ENCODE data around the gene FMO4.
"Not testable (repeated sequence)": the region's sequence is repeated elsewhere in the genome, so short reads cannot be mapped to it uniquely, and the experiment has no call there.

The FMO4 gene

GRCh38 chr1:171313835-171314320 lies at the start of gene FMO4:
TSS of gene FMO4 (plus strand) at chr1:171314183. CDS start at chr1:171319826, 5,643 bp downstream.
- peak in 55 of 58 donors; percentile 4 to 93 (median 66) for DNase-seq

- no peak for DNase-seq
These were observed 48.3 kb upstream of the FMO4 start for GRCh38 chr1:171265686-171266085.

- no peak for DNase-seq
These were observed 47.1 kb upstream of the FMO4 start for GRCh38 chr1:171266930-171267329.

- no peak for DNase-seq
These were observed 46.6 kb upstream of the FMO4 start for GRCh38 chr1:171267391-171267790.

- DNase-seq: no peak
These were observed 43.2 kb upstream of the FMO4 start for GRCh38 chr1:171270806-171271205.

- no peak for DNase-seq
These were observed 36.4 kb upstream of the FMO4 start for GRCh38 chr1:171277534-171277933.

GRCh38 chr1:171279234-171279633 lies 34.7 kb upstream of the FMO4 start:
- DNase-seq: no peak

GRCh38 chr1:171279678-171280077 lies 34.3 kb upstream of the FMO4 start:
- no peak for DNase-seq

- DNase-seq: no peak
These were observed 33.4 kb upstream of the FMO4 start for GRCh38 chr1:171280599-171280998.

- no peak for DNase-seq
These were observed 27.8 kb upstream of the FMO4 start for GRCh38 chr1:171286032-171286705.

- DNase-seq: no peak
These were observed 23.4 kb upstream of the FMO4 start for GRCh38 chr1:171290621-171291020.

GRCh38 chr1:171292799-171293198 lies 21.2 kb upstream of the FMO4 start:
- no peak for DNase-seq

GRCh38 chr1:171295383-171295782 lies 18.6 kb upstream of the FMO4 start:
- not testable (repeated sequence) for DNase-seq

- DNase-seq: no peak
These were observed 18.2 kb upstream of the FMO4 start for GRCh38 chr1:171295821-171296220.

GRCh38 chr1:171296897-171297296 lies 17.1 kb upstream of the FMO4 start:
- DNase-seq: no peak

- no peak for DNase-seq
These were observed 15.3 kb upstream of the FMO4 start for GRCh38 chr1:171298696-171299095.

- DNase-seq: no peak
These were observed 14.6 kb upstream of the FMO4 start for GRCh38 chr1:171299342-171299741.

GRCh38 chr1:171300401-171300800 lies 13.6 kb upstream of the FMO4 start:
- DNase-seq: no peak

GRCh38 chr1:171310661-171311087 lies 3.3 kb upstream of the FMO4 start:
- no peak for DNase-seq

GRCh38 chr1:171311771-171312558 lies 2.0 kb upstream of the FMO4 start:
- no peak for DNase-seq

GRCh38 chr1:171313319-171313834 lies 606 bp upstream of the FMO4 start:
- DNase-seq: no peak

GRCh38 chr1:171329251-171329650 lies 15.3 kb downstream of the FMO4 start:
- DNase-seq: no peak

Measured in anterior cingulate cortex (tissue), 58 donors.